K562 (cell line): ENCODE data around the gene TBC1D12. TPM values are rescaled to one million over a fixed set of nuclear protein-coding genes. Genes with fewer than 3 reads are reported as not detected.

Experiments
- CBFB ChIP-seq: sonication (generic); formaldehyde crosslinking; IDR thresholded peaks from 2 replicates; pipeline ENCODE4 v1.4.0; 2020; ENCODE audit warnings: mild to moderate bottlenecking, missing genetic modification reagents
- CBX3 ChIP-seq, 2 experiments: IDR thresholded peaks; 1 replicate in 1 of 2; 2 replicates in 1 of 2; pipeline ENCODE4 v1.6.1; 2012; ENCODE audit warnings: inconsistent platforms in 2 of 2, low read length in 2 of 2, borderline replicate concordance in 1 of 2, control low read depth in 1 of 2
- E4F1 ChIP-seq: fragments of 250-450 bp; sonication (Bioruptor Pico); IDR thresholded peaks from 2 replicates; pipeline ENCODE4 v1.5.0; 2021; ENCODE audit warnings: mild to moderate bottlenecking, borderline replicate concordance
- ESRRA ChIP-seq: fragments of 450-650 bp; IDR thresholded peaks from 2 replicates; pipeline ENCODE4 v1.6.1; 2014; ENCODE audit warnings: low read depth, mild to moderate bottlenecking, moderate library complexity, borderline replicate concordance
- FOXM1 ChIP-seq, 2 experiments: fragments of 450-650 bp in 1 of 2; sonication (generic) in 1 of 2; formaldehyde crosslinking in 1 of 2; IDR thresholded peaks; 2 replicates each; pipeline versions ENCODE4 v1.6.1 to v1.9.0; 2017 to 2022; ENCODE audit warnings: low read depth in 2 of 2, mild to moderate bottlenecking in 2 of 2, missing genetic modification reagents in 1 of 2, moderate library complexity in 1 of 2
- HMG20A ChIP-seq: fragments of 450-650 bp; formaldehyde crosslinking; conservative IDR thresholded peaks from 2 replicates; pipeline ENCODE4 v1.4.0; 2020; ENCODE audit warnings: mild to moderate bottlenecking, mixed read lengths
- KLF10 ChIP-seq: fragments of 250-450 bp; sonication (Bioruptor Pico); IDR thresholded peaks from 2 replicates; pipeline ENCODE4 v1.6.1; 2021; ENCODE audit warnings: matching md5 sums
- MTA1 ChIP-seq: fragments of 450-650 bp; IDR thresholded peaks from 2 replicates; pipeline ENCODE4 v1.6.1; 2017; ENCODE audit warnings: borderline replicate concordance
- NFE2 ChIP-seq: IDR thresholded peaks from 2 replicates; pipeline ENCODE4 v1.6.1; 2014; ENCODE audit warnings: antibody characterized with exemption, low read depth
- NFXL1 ChIP-seq: fragments of 450-650 bp; formaldehyde crosslinking; IDR thresholded peaks from 2 replicates; pipeline ENCODE4 v1.4.0; 2021; ENCODE audit warnings: mild to moderate bottlenecking
- PHF20 ChIP-seq: fragments of 450-650 bp; IDR thresholded peaks from 2 replicates; pipeline ENCODE4 v1.6.1; 2018; ENCODE audit not compliant: partially characterized antibody
- SREBF2 ChIP-seq: sonication (generic); formaldehyde crosslinking; IDR thresholded peaks from 2 replicates; pipeline ENCODE4 v1.4.0; 2020; ENCODE audit warnings: mild to moderate bottlenecking, missing genetic modification reagents
- SRSF9 ChIP-seq: fragments of 200-400 bp; formaldehyde crosslinking; IDR thresholded peaks from 2 replicates; pipeline ENCODE4 v1.6.1; 2017; ENCODE audit warnings: low read depth, low read length, borderline replicate concordance
- TBP ChIP-seq: optimal IDR thresholded peaks from 2 replicates; pipeline ENCODE3; 2011; ENCODE audit warnings: low read depth, low read length, improper control_type of control experiment
- YBX1 ChIP-seq: fragments of 450-650 bp; IDR thresholded peaks from 2 replicates; pipeline ENCODE4 v1.7.1; 2016; ENCODE audit warnings: mild to moderate bottlenecking
- ZBTB12 ChIP-seq: fragments of 250-450 bp; sonication (Bioruptor Pico); IDR thresholded peaks from 2 replicates; pipeline ENCODE4 v1.4.0; 2020
- ZNF134 ChIP-seq: fragments of 250-450 bp; sonication (Bioruptor Pico); conservative IDR thresholded peaks from 2 replicates; pipeline ENCODE4 v1.4.0; 2020
- ZNF212 ChIP-seq: fragments of 450-650 bp; formaldehyde crosslinking; IDR thresholded peaks from 2 replicates; pipeline ENCODE4 v1.4.0; 2020; ENCODE audit warnings: mild to moderate bottlenecking
- ZNF699 ChIP-seq: fragments of 250-450 bp; sonication (Bioruptor Pico); IDR thresholded peaks from 2 replicates; pipeline ENCODE4 v1.8.0; 2021; ENCODE audit warnings: mild to moderate bottlenecking, moderate library complexity; ENCODE audit not compliant: insufficient replicate concordance
- ZNF707 ChIP-seq: fragments of 250-450 bp; sonication (Bioruptor Pico); conservative IDR thresholded peaks from 2 replicates; pipeline ENCODE4 v1.8.0; 2022; ENCODE audit warnings: inconsistent platforms, mild to moderate bottlenecking, moderate library complexity
- ZNF780A ChIP-seq: fragments of 250-450 bp; sonication (Bioruptor Pico); IDR thresholded peaks from 2 replicates; pipeline ENCODE4 v1.5.0; 2021; ENCODE audit warnings: mild to moderate bottlenecking
- ZSCAN29 ChIP-seq: fragments of 450-650 bp; IDR thresholded peaks from 2 replicates; pipeline ENCODE4 v1.6.1; 2017
- polyA plus RNA-seq, 8 experiments: library from polyadenylated mRNA; depleted of rRNA in 4 of 8; stranded (reverse) in 5 of 8; unstranded in 3 of 8; fragments of >200 nt; fragmentation: Nextera tagmentation in 2 of 8; fragmentation: Illumina TruSeq in 1 of 8; extraction: Ambion mirVana in 2 of 8; extraction: Trizol in 1 of 8; gene quantifications; 2 replicates each; pipeline versions ENCODE4 v1.2.1 to v1.2.3, GENCODE V29; 2011 to 2014; ENCODE audit warnings: inconsistent platforms in 1 of 8, missing spikeins in 1 of 8
- total RNA-seq, 7 experiments: library from RNA; depleted of rRNA in 6 of 7; stranded (reverse); fragments of >200 nt in 6 of 7; fragmentation: Illumina TruSeq in 2 of 7; extraction: Trizol in 2 of 7; gene quantifications; 2 replicates each; pipeline versions ENCODE4 v1.2.1 to v1.2.3, GENCODE V29; 2011 to 2021; ENCODE audit warnings: low replicate concordance in 1 of 7
- TF ChIP-seq, protein P1 (sequence below), 3 experiments: fragments of 200-800 bp in 1 of 3; sonication (Bioruptor generic) in 1 of 3; sonication (generic) in 1 of 3; formaldehyde crosslinking in 1 of 3; IDR thresholded peaks; 2 replicates each; pipeline versions ENCODE4 v1.6.1 to v1.8.0; 2016 to 2022; ENCODE audit warnings: mild to moderate bottlenecking in 2 of 3, missing compliant biosample characterization in 2 of 3, missing genetic modification characterization in 2 of 3, missing genetic modification reagents in 1 of 3

Gene TBC1D12
- total and polyA plus RNA-seq, 9 of the 15 experiments (the other 6 are each of a cell fraction or from before 2014, with no cell fraction given), result 2.1 to 6.7 (median 3.9) TPM

DNA sequence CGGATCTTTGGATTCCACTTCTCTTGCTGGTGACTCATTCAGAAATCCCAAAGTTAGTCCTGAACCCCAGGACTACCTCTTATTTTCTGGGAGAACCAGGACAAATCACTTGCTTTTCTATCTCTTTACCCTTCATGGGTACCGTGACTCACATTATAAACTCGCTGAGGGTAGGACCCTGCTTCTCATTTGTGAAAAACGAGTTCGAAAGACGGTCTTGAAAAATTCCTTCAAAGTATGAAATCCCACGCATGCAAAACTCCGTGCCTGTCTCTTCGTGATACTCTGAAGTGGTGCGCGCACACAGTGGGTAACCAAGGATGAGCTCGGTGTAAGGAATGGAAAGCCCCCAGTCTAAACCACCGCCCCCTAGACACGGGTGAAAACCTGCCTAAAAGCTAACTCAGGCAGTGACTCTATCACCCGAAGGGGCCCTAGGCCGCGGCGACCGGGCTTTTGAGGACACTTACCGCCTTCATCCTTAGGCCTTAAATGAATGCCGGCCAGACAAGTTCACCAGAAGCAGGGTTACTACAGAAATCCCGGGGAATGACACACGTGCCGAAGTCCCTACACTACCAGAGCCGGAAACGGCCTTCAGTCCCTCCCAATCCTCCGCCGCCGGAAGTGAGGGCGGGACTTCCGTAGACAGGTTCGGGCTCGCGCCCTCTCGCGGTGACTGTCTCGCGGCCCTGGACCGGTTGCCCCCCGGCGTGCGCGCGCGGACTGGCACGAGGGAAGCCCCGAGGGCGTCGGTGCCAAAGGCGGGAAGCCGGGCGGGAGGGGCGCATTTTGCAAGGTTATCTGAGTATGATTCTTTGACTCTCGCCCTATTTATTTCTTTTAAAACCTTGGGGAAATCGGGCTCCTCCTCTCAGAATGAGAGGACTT is 39.7 kb upstream of the TBC1D12 start, which contains the start of gene NOC3L (continued):
- no peak for TF ChIP-seq FOXM1 (IDR thresholded peaks at IDR 0.05; ENCODE audit: low read depth)
- TF ChIP-seq FOXM1 (CRISPR knock-in tag; IDR thresholded peaks at IDR 0.05; ENCODE audit: low read depth), result 0 out of 2 replicates have a peak, but pooled peaks have one; percentile 49
- no peak for TF ChIP-seq SREBF2 (CRISPR knock-in tag)
- TF ChIP-seq MTA1, result no peak
- TF ChIP-seq PHF20, result peak; percentile 69
- no peak for TF ChIP-seq ZBTB12 (CRISPR knock-in tag)
- TF ChIP-seq CBFB, result no peak
- TF ChIP-seq CBX3 (IDR thresholded peaks at IDR 0.05; ENCODE audit: borderline replicate concordance in 1 of 2, low read length in 2 of 2), result peak in 1 of 2 experiments; percentile 73; a peak in 1 of 3 replicates
- TF ChIP-seq ZNF707 (CRISPR knock-in tag), result no peak
- TF ChIP-seq HMG20A (CRISPR knock-in tag), result no peak
- no peak for TF ChIP-seq ZNF699 (CRISPR knock-in tag)
- no peak for TF ChIP-seq ZNF134 (CRISPR knock-in tag)
- no peak for TF ChIP-seq KLF10 (CRISPR knock-in tag)
- no peak for TF ChIP-seq SRSF9
- no peak for TF ChIP-seq ZNF780A
- TF ChIP-seq NFE2, result 0 out of 2 replicates have a peak, but pooled peaks have one; percentile 15
- TF ChIP-seq NFXL1 (CRISPR knock-in tag), result no peak
- no peak for TF ChIP-seq ZNF212
- TF ChIP-seq, protein P1, sequence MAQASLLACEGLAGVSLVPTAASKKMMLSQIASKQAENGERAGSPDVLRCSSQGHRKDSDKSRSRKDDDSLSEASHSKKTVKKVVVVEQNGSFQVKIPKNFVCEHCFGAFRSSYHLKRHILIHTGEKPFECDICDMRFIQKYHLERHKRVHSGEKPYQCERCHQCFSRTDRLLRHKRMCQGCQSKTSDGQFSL (CRISPR knock-in tag; IDR thresholded peaks at IDR 0.05), result no peak
- TF ChIP-seq, protein P1 (tag; IDR thresholded peaks at IDR 0.05), result no peak
- TF ChIP-seq ESRRA, result no peak; the same call in 1 of the 2 replicates
- TF ChIP-seq YBX1, result no peak
- TF ChIP-seq E4F1 (CRISPR knock-in tag), result no peak
- TF ChIP-seq TBP, result peak; percentile 69
- TF ChIP-seq ZSCAN29, result no peak
